ENCODE measurements around the gene RAP1GAP2.

DNA sequence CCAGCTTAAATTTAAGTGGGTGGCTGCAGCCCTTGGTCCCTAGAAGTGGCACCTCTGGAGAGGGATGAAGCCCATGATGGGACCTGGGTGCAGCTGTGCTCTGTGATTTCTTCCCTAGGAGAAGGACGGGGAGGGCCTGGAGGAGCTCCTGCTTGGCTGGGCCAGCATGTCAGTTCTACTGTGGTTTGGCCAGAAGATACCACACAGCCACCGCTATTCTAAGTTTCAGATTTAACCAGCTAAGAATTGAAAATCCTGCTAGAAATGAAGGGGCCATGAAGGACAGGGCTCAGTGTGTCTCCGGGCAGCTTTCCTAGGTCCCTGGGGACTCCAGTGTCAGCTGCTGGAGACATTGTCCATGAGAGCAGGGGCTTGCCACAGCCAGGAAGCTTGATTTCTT lies 9.7 kb downstream of the RAP1GAP2 start:
- TF ChIP-seq, protein P1, sequence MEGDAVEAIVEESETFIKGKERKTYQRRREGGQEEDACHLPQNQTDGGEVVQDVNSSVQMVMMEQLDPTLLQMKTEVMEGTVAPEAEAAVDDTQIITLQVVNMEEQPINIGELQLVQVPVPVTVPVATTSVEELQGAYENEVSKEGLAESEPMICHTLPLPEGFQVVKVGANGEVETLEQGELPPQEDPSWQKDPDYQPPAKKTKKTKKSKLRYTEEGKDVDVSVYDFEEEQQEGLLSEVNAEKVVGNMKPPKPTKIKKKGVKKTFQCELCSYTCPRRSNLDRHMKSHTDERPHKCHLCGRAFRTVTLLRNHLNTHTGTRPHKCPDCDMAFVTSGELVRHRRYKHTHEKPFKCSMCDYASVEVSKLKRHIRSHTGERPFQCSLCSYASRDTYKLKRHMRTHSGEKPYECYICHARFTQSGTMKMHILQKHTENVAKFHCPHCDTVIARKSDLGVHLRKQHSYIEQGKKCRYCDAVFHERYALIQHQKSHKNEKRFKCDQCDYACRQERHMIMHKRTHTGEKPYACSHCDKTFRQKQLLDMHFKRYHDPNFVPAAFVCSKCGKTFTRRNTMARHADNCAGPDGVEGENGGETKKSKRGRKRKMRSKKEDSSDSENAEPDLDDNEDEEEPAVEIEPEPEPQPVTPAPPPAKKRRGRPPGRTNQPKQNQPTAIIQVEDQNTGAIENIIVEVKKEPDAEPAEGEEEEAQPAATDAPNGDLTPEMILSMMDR (conservative IDR thresholded peaks at IDR 0.05 in 1 of 2, IDR thresholded peaks at IDR 0.05 in 1 of 2; ENCODE audit: extremely low read depth in 1 of 2, insufficient read depth in 1 of 2, low read depth in 1 of 2, low read length in 2 of 2) = no peak
- TF ChIP-seq EZH2 (IDR thresholded peaks at IDR 0.05; ENCODE audit: borderline replicate concordance, low read length) = no peak

Measured in mammary epithelial cell (primary cell).